AG09319 (cell line): ENCODE measurements around the gene COL26A1.
A peak's percentile ranks its signal among the peaks of the same experiment; 100 is the strongest.

Source experiments
- DNase-seq: peaks from one replicate; pipeline ENCODE4 v3.0.0-alpha.2; 2010; ENCODE audit warnings: low read depth; ENCODE audit errors: extremely low read depth
- TF ChIP-seq, protein P1 (sequence below): IDR thresholded peaks from 2 replicates; pipeline ENCODE4 v1.5.1; 2011; ENCODE audit warnings: low read depth, mild to moderate bottlenecking, inconsistent platforms, low read length, moderate library complexity

Gene COL26A1

GRCh38 chr7:101507327-101507726 lies 144.7 kb downstream of the COL26A1 start:
- TF ChIP-seq, protein P1, sequence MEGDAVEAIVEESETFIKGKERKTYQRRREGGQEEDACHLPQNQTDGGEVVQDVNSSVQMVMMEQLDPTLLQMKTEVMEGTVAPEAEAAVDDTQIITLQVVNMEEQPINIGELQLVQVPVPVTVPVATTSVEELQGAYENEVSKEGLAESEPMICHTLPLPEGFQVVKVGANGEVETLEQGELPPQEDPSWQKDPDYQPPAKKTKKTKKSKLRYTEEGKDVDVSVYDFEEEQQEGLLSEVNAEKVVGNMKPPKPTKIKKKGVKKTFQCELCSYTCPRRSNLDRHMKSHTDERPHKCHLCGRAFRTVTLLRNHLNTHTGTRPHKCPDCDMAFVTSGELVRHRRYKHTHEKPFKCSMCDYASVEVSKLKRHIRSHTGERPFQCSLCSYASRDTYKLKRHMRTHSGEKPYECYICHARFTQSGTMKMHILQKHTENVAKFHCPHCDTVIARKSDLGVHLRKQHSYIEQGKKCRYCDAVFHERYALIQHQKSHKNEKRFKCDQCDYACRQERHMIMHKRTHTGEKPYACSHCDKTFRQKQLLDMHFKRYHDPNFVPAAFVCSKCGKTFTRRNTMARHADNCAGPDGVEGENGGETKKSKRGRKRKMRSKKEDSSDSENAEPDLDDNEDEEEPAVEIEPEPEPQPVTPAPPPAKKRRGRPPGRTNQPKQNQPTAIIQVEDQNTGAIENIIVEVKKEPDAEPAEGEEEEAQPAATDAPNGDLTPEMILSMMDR, result no peak
- no peak for DNase-seq

GRCh38 chr7:101507791-101508252 lies 145.1 kb downstream of the COL26A1 start:
- TF ChIP-seq, protein P1, result peak; percentile 70
- no peak for DNase-seq

GRCh38 chr7:101510297-101510696 lies 147.6 kb downstream of the COL26A1 start:
- TF ChIP-seq, protein P1, result no peak

DNA sequence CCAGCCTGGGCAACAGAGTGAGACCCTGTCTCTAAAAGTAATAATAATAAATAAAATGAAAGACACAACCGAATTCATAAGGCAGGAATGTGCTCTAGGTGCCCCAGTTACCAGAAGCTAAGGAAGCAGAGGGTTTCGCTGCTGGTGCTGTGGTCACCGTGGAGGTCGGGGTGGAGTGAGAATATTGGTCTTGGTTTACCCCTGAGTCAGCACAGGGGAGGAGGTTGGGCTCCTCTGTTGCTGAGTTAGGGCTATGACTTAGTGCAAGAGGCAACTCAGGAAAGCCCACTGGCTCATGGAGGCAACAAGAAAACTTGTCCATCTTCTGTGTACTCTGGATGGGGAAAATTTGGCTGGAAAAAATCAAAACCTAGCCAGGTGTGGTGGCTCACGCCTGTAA lies 149.3 kb downstream of the COL26A1 start:
- DNase-seq, result no peak
- TF ChIP-seq, protein P1, result no peak

More at GRCh38 chr7:101510297-101510696, 147.6 kb downstream of the COL26A1 start:
- DNase-seq, result no peak

GRCh38 chr7:101516851-101517250 lies 154.2 kb downstream of the COL26A1 start:
- TF ChIP-seq, protein P1, result no peak
- DNase-seq, result no peak

DNA sequence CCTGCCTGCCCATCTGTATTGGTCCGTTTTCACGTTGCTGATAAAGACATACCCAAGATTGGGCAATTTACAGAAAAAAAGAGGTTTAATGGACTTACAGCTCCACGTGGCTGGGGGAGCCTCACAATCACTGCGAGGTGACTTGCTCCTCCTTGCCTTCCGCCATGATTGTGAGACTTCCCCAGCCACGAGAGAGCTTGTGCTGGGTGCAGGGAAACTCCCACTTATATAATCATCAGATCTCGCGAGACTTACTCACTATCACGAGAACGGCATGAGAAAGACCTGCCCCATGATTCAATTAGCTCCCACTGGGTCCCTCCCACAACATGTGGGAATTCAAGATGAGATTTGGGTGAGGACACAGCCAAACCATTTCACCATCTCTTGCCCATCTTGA lies 154.6 kb downstream of the COL26A1 start:
- TF ChIP-seq, protein P1, result no peak
- no peak for DNase-seq

GRCh38 chr7:101518336-101518735 lies 155.7 kb downstream of the COL26A1 start:
- DNase-seq, result peak; percentile 58
- TF ChIP-seq, protein P1, result no peak
